RWPE1 (cell line): ENCODE measurements around the gene ABCC8.
A peak's percentile ranks its signal among the peaks of the same experiment; 100 is the strongest.

Source experiments
- CTCF ChIA-PET: fragments of 350-600 bp; sonication (Branson Sonifier 250); formaldehyde crosslinking; extraction: SDS; loops from one replicate; lab custom pipeline; 2021; lab: Yijun Ruan, JAX
- POLR2A ChIA-PET: fragments of 400-600 bp; formaldehyde crosslinking; extraction: SDS; loops from one replicate; lab custom pipeline; 2020; ENCODE audit warnings: antibody characterized with exemption; ENCODE audit not compliant: low non-redundant PET; lab: Yijun Ruan, JAX
- DNase-seq: peaks from one replicate; pipeline ENCODE4 v3.0.0; 2012; ENCODE audit warnings: low spot score
- H3K27ac ChIP-seq: fragments of 450-650 bp; 2 replicates; pipeline ENCODE4 v1.5.1; 2017
- TF ChIP-seq, protein P1 (sequence below): fragments of 450-650 bp; conservative IDR thresholded peaks from 2 replicates; pipeline ENCODE4 v1.5.1; 2017; ENCODE audit warnings: low read depth, mild to moderate bottlenecking

The ABCC8 gene

GRCh38 chr11:17366495-17366894 lies 110.2 kb downstream of the ABCC8 start:
- H3K27ac ChIP-seq, result no peak overlapping the region
- no peak for DNase-seq
- POLR2A ChIA-PET, result no interaction called here
- TF ChIP-seq, protein P1, sequence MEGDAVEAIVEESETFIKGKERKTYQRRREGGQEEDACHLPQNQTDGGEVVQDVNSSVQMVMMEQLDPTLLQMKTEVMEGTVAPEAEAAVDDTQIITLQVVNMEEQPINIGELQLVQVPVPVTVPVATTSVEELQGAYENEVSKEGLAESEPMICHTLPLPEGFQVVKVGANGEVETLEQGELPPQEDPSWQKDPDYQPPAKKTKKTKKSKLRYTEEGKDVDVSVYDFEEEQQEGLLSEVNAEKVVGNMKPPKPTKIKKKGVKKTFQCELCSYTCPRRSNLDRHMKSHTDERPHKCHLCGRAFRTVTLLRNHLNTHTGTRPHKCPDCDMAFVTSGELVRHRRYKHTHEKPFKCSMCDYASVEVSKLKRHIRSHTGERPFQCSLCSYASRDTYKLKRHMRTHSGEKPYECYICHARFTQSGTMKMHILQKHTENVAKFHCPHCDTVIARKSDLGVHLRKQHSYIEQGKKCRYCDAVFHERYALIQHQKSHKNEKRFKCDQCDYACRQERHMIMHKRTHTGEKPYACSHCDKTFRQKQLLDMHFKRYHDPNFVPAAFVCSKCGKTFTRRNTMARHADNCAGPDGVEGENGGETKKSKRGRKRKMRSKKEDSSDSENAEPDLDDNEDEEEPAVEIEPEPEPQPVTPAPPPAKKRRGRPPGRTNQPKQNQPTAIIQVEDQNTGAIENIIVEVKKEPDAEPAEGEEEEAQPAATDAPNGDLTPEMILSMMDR, result no peak
- CTCF ChIA-PET, result interaction anchor here (0.6 kb wide), 1 partner anchor 22 kb away, joined by 3 read pairs; the partner anchor contains the start of gene KCNJ11

DNA sequence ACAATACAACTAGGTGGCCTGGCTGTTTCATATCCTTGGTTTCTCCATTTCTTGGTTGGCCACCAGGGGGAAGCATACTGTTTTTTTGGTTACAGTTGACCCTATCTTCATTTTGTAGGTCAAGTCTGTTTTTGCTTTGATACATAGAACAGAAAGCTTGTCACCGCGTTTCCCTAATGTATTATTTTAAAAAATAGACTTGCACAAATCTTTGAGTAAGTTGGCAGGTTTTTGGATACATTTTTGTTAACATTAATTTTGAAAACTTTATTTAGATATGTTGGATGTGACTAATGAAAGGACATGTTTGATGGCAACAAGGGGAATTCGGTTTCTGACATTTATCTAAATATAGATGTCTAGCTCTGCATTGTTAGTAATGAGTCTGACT lies 122.0 kb downstream of the ABCC8 start:
- no peak overlapping the region for H3K27ac ChIP-seq
- DNase-seq, result peak; percentile 65
- ChIA-PET CTCF (interaction anchor here (0.6 to 1.3 kb wide), 7 partner anchors 83 to 1274 kb away, joined by 3 to 7 read pairs (median 3); no protein-coding TSS in a partner anchor), POLR2A (no interaction called here)
- TF ChIP-seq, protein P1, result peak; percentile 73

DNA sequence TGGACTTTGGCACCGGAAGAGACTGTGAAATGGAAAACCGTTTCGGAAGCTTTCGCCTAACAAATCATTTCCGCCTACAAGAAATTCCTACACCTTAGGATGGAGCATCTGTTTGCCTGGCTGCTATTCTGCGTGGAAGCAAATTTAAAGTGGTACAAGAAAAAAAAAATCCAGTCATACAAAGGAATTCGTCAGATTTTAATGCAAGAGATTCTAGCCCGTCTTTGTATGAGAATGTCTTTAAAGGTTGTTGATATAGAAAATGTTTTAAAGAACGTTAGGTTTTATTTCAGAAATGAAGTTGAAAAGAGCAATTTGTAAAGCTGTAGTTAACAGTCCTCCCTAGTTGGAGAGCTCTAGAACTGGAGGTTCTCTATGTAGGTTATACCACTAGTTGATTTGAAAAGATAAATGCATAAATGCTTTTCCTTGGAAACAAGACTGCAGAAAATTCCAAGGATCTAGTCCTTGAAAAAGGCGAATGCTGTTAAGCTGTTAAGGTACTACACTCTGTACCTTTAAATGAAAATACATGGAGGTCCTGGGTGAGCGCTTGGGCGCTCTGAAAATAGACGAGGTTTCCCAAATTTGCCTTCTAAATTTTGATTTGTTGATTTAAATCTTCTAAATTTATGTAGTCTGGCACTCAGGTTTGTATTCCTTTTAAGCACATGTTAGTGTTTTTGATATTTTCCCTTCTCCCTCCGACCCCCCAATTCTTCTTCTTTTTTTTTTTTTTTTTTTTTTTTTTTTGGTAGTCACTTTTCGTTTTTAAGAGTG lies 122.6 kb downstream of the ABCC8 start:
- ChIA-PET CTCF (interaction anchor here (0.6 to 1.3 kb wide), 9 partner anchors 83 to 1821 kb away, joined by 3 to 7 read pairs (median 3); no protein-coding TSS in a partner anchor), POLR2A (no interaction called here)
- TF ChIP-seq, protein P1, result no peak
- DNase-seq, result no peak
- H3K27ac ChIP-seq, result peak overlapping the region; percentile 89

DNA sequence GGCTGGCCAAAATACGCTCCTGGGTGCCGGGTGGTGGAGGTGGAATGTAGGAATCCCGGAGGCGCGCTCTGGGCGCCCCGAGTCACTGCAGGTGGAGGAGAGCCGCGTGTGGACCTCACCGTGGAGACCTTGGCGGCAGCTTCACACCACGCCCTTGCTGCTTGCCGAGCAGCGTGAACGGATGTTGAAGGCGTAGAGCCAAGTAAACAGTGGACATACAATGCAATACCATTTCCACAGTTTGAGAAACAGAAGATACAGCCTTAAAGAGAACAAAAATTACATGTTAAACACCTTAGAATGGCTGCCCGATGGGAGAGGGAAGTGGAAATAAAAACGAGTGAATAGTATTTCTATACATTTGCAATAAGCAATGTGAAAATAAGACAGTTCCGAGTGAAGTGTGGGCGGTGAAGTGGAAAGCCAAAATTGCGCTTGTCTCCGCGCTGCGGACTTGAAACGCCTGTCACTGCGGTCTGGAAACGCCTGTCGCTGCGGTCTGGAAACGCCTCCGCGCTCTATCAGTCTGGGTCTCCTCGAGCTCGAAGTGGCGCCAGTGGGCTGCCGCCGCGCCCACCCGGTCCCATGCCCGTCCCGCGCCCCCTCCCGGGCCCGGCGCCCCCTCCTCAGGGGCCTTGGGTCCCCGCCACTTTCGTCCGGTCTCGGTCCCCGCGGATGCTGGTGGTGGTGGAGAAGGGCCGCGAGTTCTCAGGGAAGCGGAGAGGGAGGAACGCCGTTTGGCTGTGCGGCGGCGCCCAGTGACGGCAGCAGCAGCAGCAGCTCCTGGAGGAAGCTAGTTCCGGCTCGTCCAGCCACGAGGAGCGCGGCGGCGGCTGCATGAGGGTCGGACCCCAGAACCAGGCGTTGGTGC lies 123.5 kb downstream of the ABCC8 start:
- POLR2A ChIA-PET, result no interaction called here
- TF ChIP-seq, protein P1, result no peak
- H3K27ac ChIP-seq, result peak overlapping the region; percentile 89
- CTCF ChIA-PET, result interaction anchor here (0.6 to 1.1 kb wide), 4 partner anchors 131 to 1820 kb away, joined by 3 to 5 read pairs (median 4); no protein-coding TSS in a partner anchor
- DNase-seq, result peak; percentile 50

DNA sequence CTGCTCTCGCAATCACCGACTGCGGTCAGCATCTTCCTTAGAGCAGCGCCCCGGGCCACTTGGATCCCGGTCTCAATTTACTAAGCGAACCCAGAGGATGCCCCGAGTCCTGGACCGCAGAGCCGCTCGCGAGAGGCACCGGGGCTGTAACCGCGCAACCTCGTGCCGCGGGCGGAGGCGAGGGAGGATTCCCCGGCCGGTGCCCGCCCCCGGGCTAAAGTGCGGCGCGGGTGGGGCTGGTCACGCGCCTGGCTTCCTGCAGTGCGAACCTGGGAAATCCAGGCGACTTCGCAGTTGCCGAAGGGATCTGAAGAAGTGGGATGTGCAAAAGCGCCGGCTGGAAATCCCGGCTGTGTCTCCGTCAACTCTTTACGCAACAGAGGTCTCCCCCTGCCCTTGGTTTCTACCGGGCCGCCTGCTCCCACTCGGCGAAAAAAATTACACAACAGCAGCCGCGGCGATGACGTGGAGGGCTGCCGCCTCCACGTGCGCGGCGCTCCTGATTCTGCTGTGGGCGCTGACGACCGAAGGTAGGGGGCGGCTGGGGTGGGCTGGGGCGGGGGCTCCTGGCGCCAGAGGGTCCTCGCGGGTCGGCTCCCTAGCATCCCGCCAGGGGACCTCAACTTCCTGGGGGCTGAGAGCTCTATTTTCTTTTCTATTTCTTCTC lies 125.0 kb downstream of the ABCC8 start, which contains the start of gene NCR3LG1:
TSS of gene NCR3LG1 (plus strand) at position 291 of the 667 bp plus-strand sequence. CDS start at position 461, 170 bp downstream.
- DNase-seq, result no peak
- TF ChIP-seq, protein P1, result no peak
- H3K27ac ChIP-seq, result peak within 1 kb of the TSS; percentile 89
- CTCF ChIA-PET, result interaction anchor here (0.6 to 0.7 kb wide), 2 partner anchors 14 to 54 kb away, joined by 3 read pairs; no protein-coding TSS in a partner anchor
- POLR2A ChIA-PET, result no interaction called here

DNA sequence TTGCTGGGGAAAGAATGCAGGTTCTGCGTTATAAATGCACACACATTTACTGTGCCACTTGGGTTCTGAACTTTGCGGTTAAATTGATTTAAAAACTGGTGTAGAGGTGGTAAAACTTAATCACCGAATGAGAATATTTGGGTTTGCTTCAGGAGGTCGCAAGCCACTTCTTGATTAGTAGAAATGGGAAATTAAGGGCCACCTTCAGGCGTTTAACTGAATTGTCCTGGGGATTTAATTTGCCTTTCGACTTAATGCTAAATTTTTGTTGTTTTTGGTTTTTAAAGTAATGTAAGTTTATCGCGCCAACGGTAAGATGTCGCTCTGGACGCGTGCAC lies 125.5 kb downstream of the ABCC8 start:
- ChIA-PET POLR2A (no interaction called here), CTCF (interaction anchor here (0.5 kb wide), 1 partner anchor 71 kb away, joined by 3 read pairs; no protein-coding TSS in a partner anchor)
- DNase-seq, result no peak
- TF ChIP-seq, protein P1, result peak; percentile 14; the same call in 1 of the 2 replicates
- H3K27ac ChIP-seq, result peak overlapping the region; percentile 89
